HCT116 (cell line): ENCODE measurements around the gene RPTOR.
"Not testable (repeated sequence)": the region's sequence is repeated elsewhere in the genome, so short reads cannot be mapped to it uniquely, and the experiment has no call there.

Experiments
- CTCF ChIP-seq, 3 experiments: fragments of 200-600 bp in 1 of 3; sonication (generic) in 1 of 3; IDR thresholded peaks in 2 of 3; conservative IDR thresholded peaks in 1 of 3; 2 replicates each; pipeline ENCODE4 v1.5.1; 2012 to 2017; ENCODE audit warnings: low read depth in 2 of 3, low read length in 2 of 3, antibody characterized with exemption in 1 of 3, borderline replicate concordance in 1 of 3, control low read depth in 1 of 3, mild to moderate bottlenecking in 1 of 3, mixed read lengths in 1 of 3, mixed run types in 1 of 3, moderate library complexity in 1 of 3; ENCODE audit not compliant: insufficient read depth in 1 of 3
- ELF1 ChIP-seq: IDR thresholded peaks from 2 replicates; pipeline ENCODE4 v1.6.1; 2012; ENCODE audit warnings: low read depth, borderline replicate concordance
- EZH2 ChIP-seq: fragments of 200-600 bp; sonication (generic); IDR thresholded peaks from 2 replicates; pipeline ENCODE4 v1.6.1; 2017; ENCODE audit warnings: antibody characterized with exemption, mixed run types
- EZH2phosphoT487 ChIP-seq: fragments of 200-600 bp; IDR thresholded peaks from 2 replicates; pipeline ENCODE4 v1.6.1; 2018; ENCODE audit warnings: antibody characterized with exemption, borderline replicate concordance
- POLR2A ChIP-seq: IDR thresholded peaks from 2 replicates; pipeline ENCODE4 v1.7.0; 2011; ENCODE audit warnings: borderline replicate concordance; ENCODE audit not compliant: insufficient read depth, insufficient read length; ENCODE audit errors: extremely low read depth
- POLR2AphosphoS5 ChIP-seq: IDR thresholded peaks from 2 replicates; pipeline ENCODE4 v1.6.1; 2011; ENCODE audit warnings: mild to moderate bottlenecking, low read depth, low read length, moderate library complexity
- YY1 ChIP-seq: IDR thresholded peaks from 2 replicates; pipeline ENCODE4 v1.6.1; 2011; ENCODE audit warnings: low read length, low read depth, moderate library complexity, mild to moderate bottlenecking; ENCODE audit not compliant: insufficient replicate concordance; ENCODE audit errors: extremely low read depth
- ZBTB33 ChIP-seq: IDR thresholded peaks from 2 replicates; pipeline ENCODE4 v1.6.1; 2011; ENCODE audit warnings: mild to moderate bottlenecking, low read length, moderate library complexity; ENCODE audit not compliant: insufficient replicate concordance; ENCODE audit errors: extremely low read depth
- ZFX ChIP-seq: fragments of 450-650 bp; IDR thresholded peaks from 2 replicates; pipeline ENCODE4 v1.6.1; 2017
- TF ChIP-seq, protein P1 (sequence below): IDR thresholded peaks from 2 replicates; pipeline ENCODE4 v1.6.1; 2012

DNA sequence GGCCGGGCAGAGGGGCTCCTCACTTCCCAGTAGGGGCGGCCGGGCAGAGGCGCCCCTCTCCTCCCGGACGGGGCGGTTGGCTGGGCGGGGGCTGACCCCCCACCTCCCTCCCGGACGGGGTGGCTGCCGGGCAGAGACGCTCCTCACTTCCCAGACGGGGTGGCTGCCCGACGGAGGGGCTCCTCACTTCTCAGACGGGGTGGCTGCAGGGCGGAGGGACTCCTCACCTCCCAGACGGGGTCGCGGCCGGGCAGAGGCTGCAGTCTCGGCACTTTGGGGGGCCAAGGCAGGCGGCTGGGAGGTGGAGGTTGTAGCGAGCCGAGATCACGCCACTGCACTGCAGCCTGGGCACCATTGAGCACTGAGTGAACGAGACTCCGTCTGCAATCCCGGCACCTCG is 7.3 kb upstream of the RPTOR start:
- TF ChIP-seq POLR2A; CTCF (IDR thresholded peaks at IDR 0.05 in 2 of 3, conservative IDR thresholded peaks at IDR 0.05 in 1 of 3; ENCODE audit: borderline replicate concordance in 1 of 3, insufficient read depth in 1 of 3, low read depth in 2 of 3, low read length in 2 of 3); ZBTB33; POLR2AphosphoS5; EZH2; ZFX; YY1; EZH2phosphoT487; ELF1: not testable (repeated sequence)
- TF ChIP-seq, protein P1, sequence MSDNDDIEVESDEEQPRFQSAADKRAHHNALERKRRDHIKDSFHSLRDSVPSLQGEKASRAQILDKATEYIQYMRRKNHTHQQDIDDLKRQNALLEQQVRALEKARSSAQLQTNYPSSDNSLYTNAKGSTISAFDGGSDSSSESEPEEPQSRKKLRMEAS, result not testable (repeated sequence)
